ENCODE data around the gene ALDH1A2.

- no peak for TF ChIP-seq CTCF (conservative IDR thresholded peaks at IDR 0.05)
- no peak for TF ChIP-seq EZH2 (IDR thresholded peaks at IDR 0.05; ENCODE audit: low read depth)
Observed at GRCh38 chr15:57917998-57918397, 147.5 kb downstream of the ALDH1A2 start.
